Right cardiac atrium (tissue), 5 donors: ENCODE results near the gene SLC43A1. TPM values are rescaled to one million over a fixed set of nuclear protein-coding genes. Genes with fewer than 3 reads are reported as not detected.

Source experiments
- ATAC-seq, 2 donors: fragments of 200-7000 bp; cut with Tn5 transposase; one replicate each; pipeline versions ENCODE4 v1.8.0 to v1.9.1; 2020; ENCODE audit warnings: moderate library complexity in 2 of 2, mild to moderate bottlenecking in 1 of 2
- DNase-seq, 3 donors: peaks; one replicate each; pipeline ENCODE4 v3.0.0-alpha.2; 2020
- H3K27ac ChIP-seq: one replicate; pipeline ENCODE4 v1.5.1; 2013; ENCODE audit warnings: mild to moderate bottlenecking, low read length, control low read depth, moderate library complexity
- H3K27me3 ChIP-seq: one replicate; pipeline ENCODE4 v1.6.1; 2013; ENCODE audit not compliant: control insufficient read depth, insufficient read depth
- H3K4me1 ChIP-seq: one replicate; pipeline ENCODE4 v1.6.1; 2013; ENCODE audit warnings: low read length; ENCODE audit not compliant: control insufficient read depth, insufficient read depth
- H3K4me3 ChIP-seq: one replicate; pipeline ENCODE4 v1.5.1; 2013; ENCODE audit warnings: low read length, control low read depth
- H3K9me3 ChIP-seq: one replicate; pipeline ENCODE4 v1.6.1; 2013; ENCODE audit warnings: low read length; ENCODE audit not compliant: control insufficient read depth
- WGBS: extraction: QIAGEN DNeasy Blood & Tissue Kit; methylation state at CpG from one replicate; pipeline ENCODE4 v1.1.7; 2013; 5-methylcytosine and 5-hydroxymethylcytosine counted together
- intact Hi-C, 4 donors: fragments of 100-400 bp; cut with DNase I; formaldehyde crosslinking; loops; one replicate each; pipeline versions ENCODE4 v1.11.0 to v1.14.0; 2022 to 2023
- polyA plus RNA-seq: library from polyadenylated mRNA; stranded (reverse); fragments of 200-250 nt; gene quantifications from one replicate; pipeline ENCODE4 v1.2.3, GENCODE V29; 2013
- total RNA-seq, 4 donors: library from RNA; stranded (reverse); fragmentation: NEBNext Ultra II Directional; extraction: Animal tissue kit (Norgen Biotek cat#: 25700); gene quantifications; one replicate each; pipeline ENCODE4 v1.2.1, GENCODE V29; 2021
- donor health status: healthy with polysubstance abuse.
- donor health status: DM: no; HTN: yes; CAD: no.
- donor health status: DM: no; HTN: no; CAD: no.
- donor health status: DM: no; HTN: yes; CAD: no; lungs with severe emphysema.
- donor health status: DM: yes; HTN: yes; CAD: no.

Gene SLC43A1
- total and polyA plus RNA-seq, 5 donors, result 3.4 to 10.0 (median 8.6) TPM

GRCh38 chr11:57496109-57496820, 19.2 kb downstream of the SLC43A1 start:
- no peak for DNase-seq
- Histone ChIP-seq H3K27ac (no peak overlapping the region), H3K4me3 (no peak overlapping the region), H3K27me3 (no peaks in the 10 kb centered on the region), H3K9me3 (no peaks in the 10 kb centered on the region), H3K4me1 (peaks cover 10% of the 10 kb centered on the region)
- WGBS, result 83% methylated on average over 9 of the region's 9 CpGs
- no peak for ATAC-seq
- intact Hi-C loops, result no loop called here

GRCh38 chr11:57493507-57494503, 21.7 kb downstream of the SLC43A1 start:
- no peak overlapping the region for H3K4me3 ChIP-seq

GRCh38 chr11:57491371-57492061, 24.0 kb downstream of the SLC43A1 start:
- no peaks in the 10 kb centered on the region for H3K27me3 ChIP-seq
- ATAC-seq (peak; percentile 37 to 40), DNase-seq (peak in 2 of 3 donors; percentile 76 to 77)
- no peaks in the 10 kb centered on the region for H3K4me1 ChIP-seq
- H3K27ac ChIP-seq, result no peak overlapping the region
- WGBS, result 79% methylated on average over 11 of the region's 11 CpGs
- H3K9me3 ChIP-seq, result no peaks in the 10 kb centered on the region
- intact Hi-C loops, result loop anchor here in 1 of 4 donors (5.0 kb wide), 1 partner anchor 36 kb away; no protein-coding TSS in a partner anchor
- no peak overlapping the region for H3K4me3 ChIP-seq

More at GRCh38 chr11:57493507-57494503, 21.7 kb downstream of the SLC43A1 start:
- Histone ChIP-seq H3K27ac (no peak overlapping the region), H3K27me3 (no peaks in the 10 kb centered on the region), H3K9me3 (no peaks in the 10 kb centered on the region), H3K4me1 (peaks cover 4% of the 10 kb centered on the region)
- WGBS, result 70% methylated on average over 15 of the region's 15 CpGs
- DNase-seq (peak in 2 of 3 donors; percentile 76 to 78), ATAC-seq (peak; percentile 53 to 58)
- intact Hi-C loops, result loop anchor here in 3 of 4 donors (2.0 to 5.0 kb wide), 2 partner anchors 33 kb away; no protein-coding TSS in a partner anchor

GRCh38 chr11:57490456-57491248, 24.9 kb downstream of the SLC43A1 start:
- DNase-seq, result no peak
- Histone ChIP-seq H3K27ac (no peak overlapping the region), H3K27me3 (no peaks in the 10 kb centered on the region), H3K4me1 (no peaks in the 10 kb centered on the region), H3K4me3 (no peak overlapping the region), H3K9me3 (no peaks in the 10 kb centered on the region)
- intact Hi-C loops, result loop anchor here in 1 of 4 donors (5.0 kb wide), 1 partner anchor 37 kb away; no protein-coding TSS in a partner anchor
- ATAC-seq, result no peak
- WGBS, result 91% methylated on average over 9 of the region's 9 CpGs

- no peak overlapping the region for H3K4me3 ChIP-seq
- DNase-seq (no peak), ATAC-seq (no peak)
- H3K27me3 ChIP-seq, result no peaks in the 10 kb centered on the region
- no peaks in the 10 kb centered on the region for H3K4me1 ChIP-seq
- WGBS, result 76% methylated on average over 6 of the region's 6 CpGs
- H3K9me3 ChIP-seq, result no peaks in the 10 kb centered on the region
- intact Hi-C loops, result no loop called here
- no peak overlapping the region for H3K27ac ChIP-seq
Observed at GRCh38 chr11:57487920-57488659, 27.4 kb downstream of the SLC43A1 start.

GRCh38 chr11:57487021-57487778, 28.3 kb downstream of the SLC43A1 start:
- Histone ChIP-seq H3K4me3 (no peak overlapping the region), H3K27ac (no peak overlapping the region), H3K27me3 (no peaks in the 10 kb centered on the region), H3K9me3 (no peaks in the 10 kb centered on the region), H3K4me1 (no peaks in the 10 kb centered on the region)
- DNase-seq (no peak), ATAC-seq (no peak)
- intact Hi-C loops, result no loop called here
- WGBS, result 91% methylated on average over 15 of the region's 15 CpGs

- Histone ChIP-seq H3K4me3 (no peak overlapping the region), H3K27ac (no peak overlapping the region), H3K9me3 (no peaks in the 10 kb centered on the region), H3K27me3 (no peaks in the 10 kb centered on the region), H3K4me1 (no peaks in the 10 kb centered on the region)
- intact Hi-C loops, result no loop called here
- 87% methylated on average over 10 of the region's 10 CpGs for WGBS
- ATAC-seq (no peak), DNase-seq (no peak)
Observed at GRCh38 chr11:57485217-57485990, 30.1 kb downstream of the SLC43A1 start.

- no peak for ATAC-seq
- intact Hi-C loops, result loop anchor here in 1 of 4 donors (5.0 kb wide), 1 partner anchor 137 kb away; no protein-coding TSS in a partner anchor
- DNase-seq, result no peak
- 78% methylated on average over 7 of the region's 7 CpGs for WGBS
- H3K27me3 ChIP-seq, result no peaks in the 10 kb centered on the region
- H3K27ac ChIP-seq, result no peak overlapping the region
- no peak overlapping the region for H3K4me3 ChIP-seq
- no peaks in the 10 kb centered on the region for H3K4me1 ChIP-seq
- no peaks in the 10 kb centered on the region for H3K9me3 ChIP-seq
Observed at GRCh38 chr11:57484141-57484710, 31.3 kb downstream of the SLC43A1 start.
